HG03457 (cell line): ENCODE measurements around the gene SLC1A5.

Experiments
- ATAC-seq: cut with Tn5 transposase; IDR thresholded peaks from one replicate; pipeline ENCODE4 v1.9.1; 2021; ENCODE audit warnings: moderate number of reproducible peaks; ENCODE audit not compliant: unreplicated experiment

The SLC1A5 gene

GRCh38 chr19:46726551-46726950 lies 61.8 kb downstream of the SLC1A5 start:
- no peak for ATAC-seq

GRCh38 chr19:46725859-46726393 lies 62.5 kb downstream of the SLC1A5 start:
- no peak for ATAC-seq

- no peak for ATAC-seq
Measured at GRCh38 chr19:46725036-46725820, 63.2 kb downstream of the SLC1A5 start.
